Neural progenitor cell (in vitro differentiated cells): ENCODE data around the gene PTP4A2.

Experiments
- EZH2 ChIP-seq: fragments of 200-600 bp; sonication (generic); IDR thresholded peaks from 2 replicates; pipeline ENCODE4 v1.6.1; 2017; ENCODE audit warnings: antibody characterized with exemption, mild to moderate bottlenecking, moderate library complexity
- EZH2phosphoT487 ChIP-seq: fragments of 200-600 bp; sonication (generic); IDR thresholded peaks from 2 replicates; pipeline ENCODE4 v1.6.1; 2017; ENCODE audit warnings: antibody characterized with exemption
- TF ChIP-seq, protein P1 (sequence below): fragments of 200-600 bp; sonication (generic); IDR thresholded peaks from 2 replicates; pipeline ENCODE4 v1.5.1; 2017; ENCODE audit warnings: antibody characterized with exemption, mild to moderate bottlenecking

DNA sequence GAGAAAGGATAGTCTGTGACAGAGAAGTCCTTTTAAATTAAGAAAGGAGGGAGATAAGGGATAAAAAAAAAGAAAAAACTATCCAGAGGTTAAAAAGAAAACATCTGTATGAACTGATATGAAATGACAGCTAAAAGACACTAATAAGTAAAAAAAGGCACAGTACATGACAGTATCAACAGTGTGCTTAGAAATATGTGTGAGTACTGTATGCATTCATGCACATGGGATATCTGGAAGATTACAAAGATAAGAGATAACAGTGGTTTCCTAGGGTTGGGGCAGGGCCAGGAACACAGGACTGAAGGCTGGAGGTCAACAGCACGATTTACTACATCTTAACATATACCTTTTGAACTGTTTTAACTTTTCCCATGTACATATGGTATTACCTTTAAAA is 13.3 kb downstream of the PTP4A2 start:
- TF ChIP-seq, protein P1, sequence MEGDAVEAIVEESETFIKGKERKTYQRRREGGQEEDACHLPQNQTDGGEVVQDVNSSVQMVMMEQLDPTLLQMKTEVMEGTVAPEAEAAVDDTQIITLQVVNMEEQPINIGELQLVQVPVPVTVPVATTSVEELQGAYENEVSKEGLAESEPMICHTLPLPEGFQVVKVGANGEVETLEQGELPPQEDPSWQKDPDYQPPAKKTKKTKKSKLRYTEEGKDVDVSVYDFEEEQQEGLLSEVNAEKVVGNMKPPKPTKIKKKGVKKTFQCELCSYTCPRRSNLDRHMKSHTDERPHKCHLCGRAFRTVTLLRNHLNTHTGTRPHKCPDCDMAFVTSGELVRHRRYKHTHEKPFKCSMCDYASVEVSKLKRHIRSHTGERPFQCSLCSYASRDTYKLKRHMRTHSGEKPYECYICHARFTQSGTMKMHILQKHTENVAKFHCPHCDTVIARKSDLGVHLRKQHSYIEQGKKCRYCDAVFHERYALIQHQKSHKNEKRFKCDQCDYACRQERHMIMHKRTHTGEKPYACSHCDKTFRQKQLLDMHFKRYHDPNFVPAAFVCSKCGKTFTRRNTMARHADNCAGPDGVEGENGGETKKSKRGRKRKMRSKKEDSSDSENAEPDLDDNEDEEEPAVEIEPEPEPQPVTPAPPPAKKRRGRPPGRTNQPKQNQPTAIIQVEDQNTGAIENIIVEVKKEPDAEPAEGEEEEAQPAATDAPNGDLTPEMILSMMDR = no peak
- no peak for TF ChIP-seq EZH2phosphoT487
- TF ChIP-seq EZH2 = no peak
